Measurements from ENCODE around the gene MROH7.
"Not testable (repeated sequence)": the region's sequence is repeated elsewhere in the genome, so short reads cannot be mapped to it uniquely, and the experiment has no call there.

- not testable (repeated sequence) for TF ChIP-seq EZH2phosphoT487, CTCF, EZH2 (IDR thresholded peaks at IDR 0.05)
Observed at GRCh38 chr1:54636461-54637446, 4.8 kb upstream of the MROH7 start.

Measured in neural progenitor cell (in vitro differentiated cells).